HepG2 (cell line): ENCODE data around the gene ENO2. TPM values are rescaled to one million over a fixed set of nuclear protein-coding genes. Genes with fewer than 3 reads are reported as not detected.

Source experiments
- ATAC-seq: fragments of 200-7000 bp; cut with Tn5 transposase; 3 replicates; pipeline ENCODE4 v1.9.1; 2020; ENCODE audit warnings: mild to moderate bottlenecking, moderate library complexity
- BruUV-seq: library from RNA; stranded (reverse); fragments of 400-500 nt; replicated peaks from 2 replicates; lab custom pipeline; 2021; lab: Mats Ljungman, UMichigan
- CTCF ChIA-PET: fragments of 300-600 bp; formaldehyde crosslinking; extraction: SDS; loops from one replicate; lab custom pipeline; 2021; ENCODE audit warnings: low total read pairs, inconsistent platforms, low intra/inter-chr PET ratio; lab: Yijun Ruan, JAX
- POLR2A ChIA-PET: fragments of 350-600 bp; sonication (Branson Sonifier 250); formaldehyde crosslinking; loops from one replicate; lab custom pipeline; 2020; ENCODE audit warnings: antibody characterized with exemption, inconsistent platforms; lab: Yijun Ruan, JAX
- DNase-seq: peaks from one replicate; pipeline ENCODE4 v3.0.0-alpha.2; 2015; ENCODE audit warnings: low spot score
- FAIRE-seq: peaks from 3 replicates; lab custom pipeline; 2011; peaks lifted over from hg19 to GRCh38; lab: Jason Lieb, UNC
- H2AFZ ChIP-seq: one replicate; pipeline ENCODE4 v1.6.1; 2011; ENCODE audit warnings: low read length, inconsistent platforms
- H3K27ac ChIP-seq: fragments of 300-600 bp; 3 replicates; pipeline ENCODE4 v1.8.0; 2011; ENCODE audit warnings: mixed run types, mild to moderate bottlenecking, mixed read lengths, low read length, inconsistent platforms; ENCODE audit not compliant: insufficient read depth; ENCODE audit errors: extremely low read length
- H3K27me3 ChIP-seq, 2 experiments: fragments of 200-600 bp in 1 of 2; 2 replicates in 1 of 2; 3 replicates in 1 of 2; pipeline versions ENCODE4 v1.6.0 to v1.8.0; 2011; ENCODE audit warnings: low read length in 2 of 2, mild to moderate bottlenecking in 2 of 2, moderate library complexity in 2 of 2, inconsistent platforms in 1 of 2; ENCODE audit not compliant: insufficient read depth in 2 of 2, control insufficient read depth in 1 of 2
- H3K36me3 ChIP-seq, 2 experiments: fragments of 200-600 bp in 1 of 2; replicated peaks in 1 of 2; 2 replicates in 1 of 2; 3 replicates in 1 of 2; pipeline versions ENCODE4 v1.5.1 to v1.8.0; 2011; ENCODE audit warnings: low read length in 2 of 2, inconsistent platforms in 1 of 2; ENCODE audit not compliant: insufficient read depth in 2 of 2, control insufficient read depth in 1 of 2
- H3K4me1 ChIP-seq: 2 replicates; pipeline ENCODE4 v1.5.1; 2012; ENCODE audit warnings: low read length, inconsistent platforms; ENCODE audit not compliant: insufficient read depth
- H3K4me2 ChIP-seq: 2 replicates; pipeline ENCODE4 v1.6.0; 2011; ENCODE audit warnings: low read depth, low read length, inconsistent platforms
- H3K4me3 ChIP-seq, 3 experiments: fragments of 200-600 bp in 1 of 3; sonication (generic), shearing (Covaris generic) in 1 of 3; replicated peaks in 1 of 3; 2 replicates each; pipeline ENCODE4 v1.5.1; 2011 to 2016; ENCODE audit warnings: low read length in 3 of 3, inconsistent platforms in 2 of 3, low read depth in 2 of 3, mild to moderate bottlenecking in 2 of 3, control low read depth in 1 of 3, mixed read lengths in 1 of 3; ENCODE audit not compliant: insufficient read depth in 1 of 3
- H3K79me2 ChIP-seq: one replicate; pipeline ENCODE4 v1.6.1; 2011; ENCODE audit warnings: low read length, inconsistent platforms; ENCODE audit not compliant: insufficient read depth
- H3K9ac ChIP-seq: 2 replicates; pipeline ENCODE4 v1.6.0; 2011; ENCODE audit warnings: mild to moderate bottlenecking, low read depth, low read length, inconsistent platforms; ENCODE audit not compliant: insufficient read depth
- H3K9me3 ChIP-seq: 2 replicates; pipeline ENCODE4 v1.5.1; 2012; ENCODE audit warnings: mild to moderate bottlenecking, low read length
- H4K20me1 ChIP-seq: 2 replicates; pipeline ENCODE4 v1.6.0; 2011; ENCODE audit warnings: inconsistent platforms, mild to moderate bottlenecking, low read length, moderate library complexity; ENCODE audit not compliant: insufficient read depth
- CEBPB ChIP-seq: IDR thresholded peaks from 2 replicates; pipeline ENCODE4 v1.6.1; 2011; ENCODE audit warnings: low read depth, low read length, improper control_type of control experiment, borderline replicate concordance
- GPN1 ChIP-seq: sonication (generic); formaldehyde crosslinking; IDR thresholded peaks from 2 replicates; pipeline ENCODE4 v1.5.1; 2020; ENCODE audit warnings: missing genetic modification reagents, borderline replicate concordance
- KLF13 ChIP-seq: sonication (generic); formaldehyde crosslinking; IDR thresholded peaks from 2 replicates; pipeline ENCODE4 v1.4.0; 2020; ENCODE audit warnings: mild to moderate bottlenecking, missing genetic modification reagents
- KMT2A ChIP-seq: sonication (generic); formaldehyde crosslinking; IDR thresholded peaks from 2 replicates; pipeline ENCODE4 v1.4.0; 2020; ENCODE audit warnings: missing genetic modification reagents
- KMT2B ChIP-seq: IDR thresholded peaks from 2 replicates; pipeline ENCODE4 v1.6.1; 2016; ENCODE audit warnings: missing genetic modification reagents, missing compliant biosample characterization
- SOX13 ChIP-seq, 3 experiments: fragments of 450-650 bp in 1 of 3; sonication (generic) in 1 of 3; formaldehyde crosslinking in 1 of 3; IDR thresholded peaks in 2 of 3; conservative IDR thresholded peaks in 1 of 3; 2 replicates each; pipeline versions ENCODE4 v1.5.0 to v1.6.1; 2016 to 2020; ENCODE audit warnings: antibody characterized with exemption in 1 of 3, mild to moderate bottlenecking in 1 of 3, missing compliant biosample characterization in 1 of 3, missing genetic modification reagents in 1 of 3, moderate library complexity in 1 of 3
- SYNCRIP ChIP-seq: fragments of 200-400 bp; formaldehyde crosslinking; IDR thresholded peaks from 2 replicates; pipeline ENCODE4 v1.6.1; 2018; ENCODE audit warnings: mild to moderate bottlenecking, low read depth, low read length; ENCODE audit not compliant: insufficient read depth
- THAP7 ChIP-seq: sonication (generic); formaldehyde crosslinking; IDR thresholded peaks from 2 replicates; pipeline ENCODE4 v1.8.1; 2023; ENCODE audit warnings: mild to moderate bottlenecking, missing genetic modification reagents
- TIGD3 ChIP-seq: sonication (generic); formaldehyde crosslinking; IDR thresholded peaks from 2 replicates; pipeline ENCODE4 v1.5.1; 2020; ENCODE audit warnings: mild to moderate bottlenecking, missing genetic modification reagents, borderline replicate concordance
- ZNF362 ChIP-seq: sonication (generic); formaldehyde crosslinking; IDR thresholded peaks from 2 replicates; pipeline ENCODE4 v1.4.0; 2020; ENCODE audit warnings: missing genetic modification reagents, mild to moderate bottlenecking, borderline replicate concordance
- ZNF501 ChIP-seq: sonication (generic); formaldehyde crosslinking; IDR thresholded peaks from 2 replicates; pipeline ENCODE4 v1.5.1; 2020; ENCODE audit warnings: mild to moderate bottlenecking, moderate library complexity, missing genetic modification reagents
- ZNF605 ChIP-seq: sonication (generic); formaldehyde crosslinking; IDR thresholded peaks from 2 replicates; pipeline ENCODE4 v1.8.0; 2022; ENCODE audit warnings: mild to moderate bottlenecking, missing genetic modification reagents
- ZNF703 ChIP-seq: sonication (generic); formaldehyde crosslinking; IDR thresholded peaks from 2 replicates; pipeline ENCODE4 v1.5.1; 2020; ENCODE audit warnings: missing genetic modification reagents, mild to moderate bottlenecking, moderate library complexity, borderline replicate concordance
- ZNF850 ChIP-seq: sonication (generic); formaldehyde crosslinking; conservative IDR thresholded peaks from 2 replicates; pipeline ENCODE4 v1.9.0; 2021; ENCODE audit warnings: mild to moderate bottlenecking, missing genetic modification reagents
- WGBS: methylation state at CpG from one replicate; pipeline ENCODE4 v1.1.6; 2017; ENCODE audit warnings: low lambda C conversion rate; 5-methylcytosine and 5-hydroxymethylcytosine counted together
- in situ Hi-C: cut with HindIII; loops from 2 replicates; pipeline ENCODE4 v1.10.0; 2017; ENCODE audit warnings: low pct_unique_long_range_greater_than_20kb; ENCODE audit not compliant: extremely low pct_ligation_motif_present
- intact Hi-C: fragments of 100-400 bp; cut with micrococcal nuclease; formaldehyde crosslinking; loops from one replicate; pipeline ENCODE4 v1.10.0; 2022; ENCODE audit not compliant: unreplicated experiment
- polyA plus RNA-seq, 8 experiments: library from polyadenylated mRNA; depleted of rRNA in 3 of 8; stranded (reverse) in 7 of 8; unstranded in 1 of 8; fragments of >200 nt; fragmentation: Illumina TruSeq in 4 of 8; extraction: Trizol in 4 of 8; gene quantifications; 2 replicates each; pipeline versions ENCODE4 v1.2.1 to v1.2.3, GENCODE V29; 2011 to 2016; ENCODE audit warnings: low read depth in 4 of 8, missing spikeins in 1 of 8, mixed read lengths in 1 of 8; ENCODE audit not compliant: insufficient read depth in 1 of 8
- total RNA-seq, 5 experiments: library from RNA; depleted of rRNA; stranded (reverse); fragments of >200 nt; fragmentation: Illumina TruSeq; extraction: Trizol; gene quantifications; 2 replicates each; pipeline ENCODE4 v1.2.3, GENCODE V29; 2016; ENCODE audit warnings: low read depth in 1 of 5
- TF ChIP-seq, protein P1 (sequence below): sonication (generic); formaldehyde crosslinking; IDR thresholded peaks from 2 replicates; pipeline ENCODE4 v1.8.0; 2022; ENCODE audit warnings: missing genetic modification reagents, mild to moderate bottlenecking, inconsistent platforms, borderline replicate concordance

Gene ENO2
- total and polyA plus RNA-seq, 2 of the 13 experiments (the other 11 are each of a cell fraction or from before 2014, with no cell fraction given), result 19.3 to 136 TPM

- TF ChIP-seq THAP7 (no peak), GPN1 (CRISPR knock-in tag) (no peak), ZNF850 (CRISPR knock-in tag) (no peak), KMT2B (CRISPR knock-in tag) (no peak)
Measured at GRCh38 chr12:6896846-6897435, 17.4 kb upstream of the ENO2 start (continued).

DNA sequence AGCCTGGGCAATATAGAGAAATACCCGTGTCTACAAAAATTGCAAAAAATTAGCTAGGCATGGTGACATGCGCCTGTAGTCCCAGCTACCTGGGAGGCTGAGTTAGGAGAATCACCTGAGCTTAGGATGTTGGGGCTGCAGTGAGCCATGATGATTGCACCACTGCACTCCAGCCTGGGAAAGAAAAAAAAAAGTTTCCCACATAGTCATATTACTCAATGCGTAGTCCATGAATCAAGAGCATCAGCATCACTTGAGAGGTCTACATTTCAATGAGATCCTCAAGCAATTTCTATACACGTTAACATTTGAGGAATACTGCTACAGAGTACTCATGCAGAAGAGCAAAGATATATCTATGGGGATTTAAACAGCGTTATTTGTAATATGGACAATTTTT lies 15.0 kb upstream of the ENO2 start:
- H3K27me3 ChIP-seq, result no peaks in the 10 kb centered on the region
- no peak overlapping the region for H3K4me3 ChIP-seq
- ChIA-PET POLR2A (interaction anchor here (1.1 to 2.3 kb wide), 5 partner anchors 8 to 44 kb away, joined by 3 to 9 read pairs (median 5); partner anchors contain the start of genes C12orf57, RNU7-1, SPSB2 and TPI1), CTCF (no interaction called here)
- intact Hi-C loops (no loop called here), in situ Hi-C loops (no loop called here)
- H3K36me3 ChIP-seq, result no peaks in the 10 kb centered on the region
- no peak overlapping the region; the same call in 1 of the 2 replicates for H3K9ac ChIP-seq
- 39% methylated on average over 5 of the region's 5 CpGs for WGBS
- DNase-seq, result no peak
- H3K4me1 ChIP-seq, result peaks cover 55% of the 10 kb centered on the region
- FAIRE-seq, result no peak
- no peaks in the 10 kb centered on the region for H3K9me3 ChIP-seq
- peak; percentile 11 for ATAC-seq
- no peaks in the 10 kb centered on the region for H3K79me2 ChIP-seq
- H4K20me1 ChIP-seq, result no peaks in the 10 kb centered on the region
- peak overlapping the region; percentile 40 for H3K4me2 ChIP-seq
- H3K27ac ChIP-seq, result peak overlapping the region; percentile 69
- TF ChIP-seq SYNCRIP, result no peak
- peak; percentile 29; the same call in 1 of the 2 replicates for TF ChIP-seq CEBPB
- no peak for TF ChIP-seq KMT2A (CRISPR knock-in tag)
- no peak for TF ChIP-seq ZNF501 (CRISPR knock-in tag)
- 0 out of 2 replicates have a peak, but pooled peaks have one; percentile 27 for TF ChIP-seq ZNF605
- no peak for TF ChIP-seq SOX13 (IDR thresholded peaks at IDR 0.05)
- no peak for TF ChIP-seq SOX13 (CRISPR knock-in tag; conservative IDR thresholded peaks at IDR 0.05 in 1 of 2, IDR thresholded peaks at IDR 0.05 in 1 of 2)
- TF ChIP-seq KLF13 (CRISPR knock-in tag), result no peak
- TF ChIP-seq, protein P1, sequence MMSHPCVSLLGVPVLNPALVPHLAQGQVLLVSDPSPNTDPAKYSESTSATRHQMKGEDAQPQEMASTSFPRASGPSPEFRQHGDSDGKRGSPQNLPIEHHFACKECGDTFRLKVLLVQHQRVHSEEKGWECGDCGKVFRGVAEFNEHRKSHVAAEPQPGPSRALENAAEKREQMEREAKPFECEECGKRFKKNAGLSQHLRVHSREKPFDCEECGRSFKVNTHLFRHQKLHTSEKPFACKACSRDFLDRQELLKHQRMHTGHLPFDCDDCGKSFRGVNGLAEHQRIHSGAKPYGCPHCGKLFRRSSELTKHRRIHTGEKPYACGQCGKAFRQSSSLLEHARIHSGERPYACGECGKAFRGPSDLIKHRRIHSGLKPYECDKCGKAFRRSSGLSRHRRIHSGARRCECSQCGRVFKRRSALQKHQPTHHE, result no peak
- TF ChIP-seq TIGD3 (CRISPR knock-in tag), result no peak
- 0 out of 2 replicates have a peak, but pooled peaks have one; percentile 13 for TF ChIP-seq ZNF362 (CRISPR knock-in tag)
- TF ChIP-seq ZNF703 (CRISPR knock-in tag), result no peak
- BruUV-seq, result no TSS peak
- H2AFZ ChIP-seq, result no peak overlapping the region
